GM19239 (cell line): ENCODE measurements around the gene MNS1.
A peak's percentile ranks its signal among the peaks of the same experiment; 100 is the strongest.
"Not testable (repeated sequence)": the region's sequence is repeated elsewhere in the genome, so short reads cannot be mapped to it uniquely, and the experiment has no call there.

ENCODE experiments used
- DNase-seq: peaks from one replicate; pipeline ENCODE4 v3.0.0; 2011; ENCODE audit warnings: low spot score; ENCODE audit not compliant: insufficient read length
- FAIRE-seq: peaks from 2 replicates; lab custom pipeline; 2011; peaks lifted over from hg19 to GRCh38; lab: Jason Lieb, UNC

MNS1 gene

DNA sequence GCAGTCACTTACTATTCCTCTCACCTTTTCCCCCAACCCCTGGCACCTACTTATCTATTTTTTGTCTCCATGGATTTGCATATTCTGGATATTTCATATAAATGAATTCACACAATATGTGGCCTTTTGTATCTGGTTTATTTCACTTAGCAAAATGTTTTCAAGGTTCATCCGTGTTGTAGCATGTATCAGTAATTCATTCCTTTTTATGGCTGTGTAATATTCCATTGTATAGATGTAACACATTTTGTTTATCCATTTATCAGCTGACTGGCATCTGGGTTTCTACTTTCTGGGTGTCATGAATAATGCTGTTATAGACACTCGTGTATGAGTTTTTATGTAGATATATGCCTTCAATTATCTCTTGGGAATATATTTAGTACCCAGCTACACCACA is 5.8 kb downstream of the MNS1 start:
- no peak for FAIRE-seq

DNA sequence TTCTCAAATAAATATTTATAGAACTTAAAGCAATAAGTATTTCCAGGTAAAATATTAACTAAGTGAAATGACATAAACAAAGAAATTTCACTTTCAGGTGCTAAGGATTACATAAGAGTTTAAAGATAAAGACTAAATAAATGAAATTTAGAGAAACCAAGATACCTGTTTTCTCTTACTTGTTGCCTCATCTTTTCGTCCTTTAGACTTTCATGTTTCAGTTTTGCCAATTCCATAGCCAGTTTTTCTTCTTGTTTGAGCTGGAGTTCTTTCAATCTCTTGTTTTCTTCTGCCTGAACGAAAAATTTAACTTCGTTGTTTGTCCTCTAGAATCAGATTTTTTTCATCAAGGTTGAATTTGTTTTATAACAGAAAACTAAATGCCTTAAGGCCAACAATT is 8.7 kb downstream of the MNS1 start:
- FAIRE-seq (no peak), DNase-seq (no peak)

More for the DNA sequence above, 5.8 kb downstream of the MNS1 start:
- DNase-seq = no peak

DNA sequence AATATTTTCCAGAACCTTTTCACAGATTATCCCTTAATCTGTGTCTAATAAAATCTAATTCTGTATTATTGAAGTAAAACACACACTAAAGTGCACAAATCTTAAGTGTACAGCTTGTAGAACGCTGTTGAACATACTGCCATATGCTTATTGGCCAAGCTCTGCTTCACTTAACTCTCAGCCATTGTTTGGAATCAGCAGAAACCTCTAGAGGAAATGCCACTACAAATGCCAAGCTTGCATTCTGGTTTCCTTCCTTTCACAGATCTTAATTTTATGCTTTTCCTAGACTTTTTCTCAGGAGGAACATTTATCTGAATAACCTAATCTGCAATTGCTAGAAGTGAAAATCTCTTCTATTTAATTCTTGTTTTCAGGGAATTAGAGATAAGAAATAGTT is 10.1 kb downstream of the MNS1 start:
- DNase-seq = no peak
- no peak for FAIRE-seq

- DNase-seq = no peak
Observed at GRCh38 chr15:56445746-56446145, 19.2 kb downstream of the MNS1 start.

DNA sequence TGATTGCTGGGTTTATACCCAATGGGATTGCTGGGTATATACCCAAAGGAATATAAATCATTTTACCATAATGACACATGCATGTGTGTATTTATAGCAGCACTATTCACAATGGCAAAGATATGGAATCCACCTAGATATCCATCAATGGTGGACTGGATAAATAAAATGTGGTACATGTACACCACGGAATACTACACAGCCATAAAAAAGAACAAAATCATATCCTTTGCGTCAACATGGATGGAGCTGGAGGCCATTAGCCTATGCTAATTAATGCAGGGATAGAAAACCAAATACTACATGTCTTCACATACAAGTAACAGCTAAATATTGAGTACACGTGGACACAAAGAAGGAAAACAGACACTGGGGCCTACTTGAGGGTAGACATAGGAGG is 22.6 kb downstream of the MNS1 start:
- no peak for FAIRE-seq

More at GRCh38 chr15:56445746-56446145, 19.2 kb downstream of the MNS1 start:
- FAIRE-seq = no peak

GRCh38 chr15:56440214-56440770 is 24.6 kb downstream of the MNS1 start:
- no peak for DNase-seq
- FAIRE-seq = no peak

More for the DNA sequence above, 22.6 kb downstream of the MNS1 start:
- DNase-seq = no peak

GRCh38 chr15:56432304-56432703 is 32.6 kb downstream of the MNS1 start:
- FAIRE-seq = no peak
- DNase-seq = no peak

GRCh38 chr15:56428821-56429458 is 36.0 kb downstream of the MNS1 start:
- FAIRE-seq (peak; percentile 86), DNase-seq (peak; percentile 6)

DNA sequence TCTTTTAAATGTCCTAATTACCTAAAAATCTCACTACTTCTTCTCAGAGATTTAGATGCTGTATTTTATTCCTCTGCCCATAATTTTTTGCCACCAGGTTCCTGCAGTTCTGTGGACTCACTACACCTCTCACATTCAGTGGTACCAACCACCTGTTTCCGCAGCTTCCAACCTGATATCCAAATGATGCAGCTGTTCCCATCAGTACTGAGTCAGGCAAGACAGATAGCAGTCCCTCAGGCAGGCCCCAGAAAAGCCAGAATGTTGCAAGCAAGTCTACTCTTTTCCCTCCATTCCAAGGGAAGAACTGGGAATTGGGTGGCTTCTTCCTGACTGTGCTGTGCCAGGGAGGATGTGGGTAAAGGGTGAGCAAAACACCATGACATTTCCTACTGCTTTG is 39.0 kb downstream of the MNS1 start:
- FAIRE-seq (no peak), DNase-seq (no peak)

GRCh38 chr15:56425276-56425675 is 39.7 kb downstream of the MNS1 start:
- DNase-seq (no peak), FAIRE-seq (no peak)

GRCh38 chr15:56413114-56413733 is 51.7 kb downstream of the MNS1 start:
- not testable (repeated sequence) for DNase-seq
- peak; percentile 74 for FAIRE-seq

GRCh38 chr15:56411122-56411749 is 53.7 kb downstream of the MNS1 start:
- FAIRE-seq (no peak), DNase-seq (no peak)

- DNase-seq (no peak), FAIRE-seq (no peak)
Observed at GRCh38 chr15:56410721-56411120, 54.2 kb downstream of the MNS1 start.

- not testable (repeated sequence) for FAIRE-seq, DNase-seq
Observed at GRCh38 chr15:56399209-56399608, 65.7 kb downstream of the MNS1 start.

- not testable (repeated sequence) for DNase-seq, FAIRE-seq
Observed at GRCh38 chr15:56397325-56397724, 67.6 kb downstream of the MNS1 start.

- DNase-seq = no peak
- FAIRE-seq = no peak
Observed at GRCh38 chr15:56394909-56395308, 70.0 kb downstream of the MNS1 start.

GRCh38 chr15:56393277-56393676 is 71.7 kb downstream of the MNS1 start:
- no peak for DNase-seq
- no peak for FAIRE-seq

DNA sequence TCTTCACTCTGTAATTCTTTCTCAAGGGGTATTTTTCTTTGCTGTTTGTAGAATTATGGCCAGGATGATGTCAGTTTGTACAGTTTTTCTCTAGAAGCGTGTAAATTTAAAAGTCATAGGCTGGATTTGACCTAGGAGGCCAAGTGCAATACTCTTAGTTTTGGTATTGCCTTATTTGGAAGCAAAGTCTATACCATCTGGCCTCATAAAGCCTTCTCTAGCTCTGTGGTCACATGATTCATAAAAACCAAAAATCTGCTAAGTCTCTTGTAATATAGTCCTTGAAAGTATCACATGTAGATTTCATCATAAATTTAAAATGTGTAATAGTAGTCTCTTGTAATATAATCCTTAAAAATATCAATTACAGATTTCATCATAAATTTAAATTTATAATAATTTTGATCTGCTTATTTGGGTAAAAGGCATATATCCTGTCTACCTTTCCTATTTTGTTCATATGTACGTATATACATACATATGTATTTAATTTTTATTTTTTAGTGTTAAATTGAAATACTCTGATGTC is 74.1 kb downstream of the MNS1 start:
- FAIRE-seq (no peak), DNase-seq (no peak)

DNA sequence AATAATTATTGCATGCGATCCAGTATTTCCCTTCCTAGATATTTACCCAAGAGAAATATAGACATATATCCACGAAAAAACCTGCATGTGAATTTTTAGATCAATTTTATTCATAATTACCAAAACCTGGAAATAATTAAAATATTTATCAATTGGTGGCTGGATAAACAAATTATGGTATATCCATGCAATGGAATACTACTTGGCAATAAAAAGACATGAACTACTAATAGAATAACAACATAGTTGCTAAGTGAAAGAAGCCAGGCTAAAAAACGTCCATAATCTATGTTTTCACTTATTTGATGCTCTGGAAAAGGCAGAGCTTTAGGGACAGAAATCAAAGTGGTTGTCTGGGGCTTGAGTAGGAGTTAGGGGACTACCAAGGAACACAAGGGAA is 79.0 kb downstream of the MNS1 start:
- no peak for FAIRE-seq

DNA sequence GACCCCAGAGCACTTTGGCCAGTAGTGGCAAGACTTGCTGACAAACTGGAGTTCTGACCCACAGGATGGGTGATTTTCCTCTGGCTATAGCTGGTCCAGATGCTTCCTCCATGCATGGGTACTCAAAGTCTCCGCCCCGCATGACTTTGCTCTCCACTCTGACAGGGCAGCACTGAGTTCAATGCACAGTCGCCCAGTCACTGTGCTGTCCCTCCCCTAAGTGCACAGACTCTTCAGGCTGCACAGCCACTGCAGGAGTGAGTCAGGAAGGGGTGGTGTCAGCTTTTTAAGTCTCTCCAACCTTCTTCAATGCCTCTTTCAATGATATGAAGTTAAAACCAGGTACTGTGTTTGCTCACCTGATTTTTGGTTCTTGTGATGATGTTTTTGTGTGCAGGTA is 81.9 kb downstream of the MNS1 start:
- DNase-seq (no peak), FAIRE-seq (no peak)

More for the DNA sequence above, 79.0 kb downstream of the MNS1 start:
- DNase-seq = no peak
